Nephron (organoid): Measurements from ENCODE around the gene SETBP1.

ENCODE experiments used
- H3K27ac Mint-ChIP-seq, 3 experiments: 2 replicates each; pipeline ENCODE4 v1.8.0; 2020; ENCODE audit warnings: mixed read lengths in 3 of 3, mild to moderate bottlenecking in 2 of 3, moderate library complexity in 1 of 3
- H3K27me3 Mint-ChIP-seq: 2 replicates; pipeline ENCODE4 v1.8.0; 2021; ENCODE audit warnings: low read depth, mild to moderate bottlenecking, moderate library complexity, mixed read lengths
- H3K36me3 Mint-ChIP-seq: 2 replicates; pipeline ENCODE4 v1.8.0; 2020; ENCODE audit warnings: low read depth, mixed read lengths
- H3K4me1 Mint-ChIP-seq: 2 replicates; pipeline ENCODE4 v1.8.0; 2020; ENCODE audit warnings: mixed read lengths
- H3K4me3 Mint-ChIP-seq, 3 experiments: 2 replicates each; pipeline ENCODE4 v1.8.0; 2020; ENCODE audit warnings: mild to moderate bottlenecking in 3 of 3, mixed read lengths in 3 of 3, moderate library complexity in 2 of 3
- H3K9me3 Mint-ChIP-seq: 2 replicates; pipeline ENCODE4 v1.8.0; 2020; ENCODE audit warnings: mixed read lengths
- TF ChIP-seq, protein P1 (sequence below), 3 experiments: fragments of 200-600 bp; sonication (generic); IDR thresholded peaks; one replicate each; pipeline ENCODE4 v1.5.0; 2021; ENCODE audit warnings: antibody characterized with exemption in 3 of 3; ENCODE audit not compliant: unreplicated experiment in 3 of 3

The SETBP1 gene

DNA sequence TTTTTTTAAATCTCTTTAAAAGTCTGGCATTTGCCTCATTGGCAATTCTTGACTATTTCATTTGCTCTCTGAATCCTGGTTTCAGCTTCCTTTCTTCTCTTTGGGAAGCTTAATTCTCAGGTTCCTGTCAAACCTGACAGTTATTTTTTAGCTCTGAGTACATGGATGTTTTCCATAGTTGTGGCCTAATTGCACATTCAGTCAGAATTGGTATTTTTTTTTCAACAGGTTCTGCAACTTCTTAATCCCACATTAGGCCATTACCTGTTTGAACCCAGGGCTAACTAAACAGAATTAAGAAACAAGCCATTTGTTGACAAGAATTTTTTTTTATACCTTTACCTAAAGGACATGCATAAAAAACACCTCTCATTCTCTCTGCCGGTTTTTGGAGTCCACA is 338.8 kb downstream of the SETBP1 start:
- Mint-ChIP-seq H3K9me3 (no peaks in the 10 kb centered on the region), H3K36me3 (no peaks in the 10 kb centered on the region), H3K27ac (no peak overlapping the region), H3K27me3 (no peaks in the 10 kb centered on the region), H3K4me1 (peaks cover 47% of the 10 kb centered on the region), H3K4me3 (no peak overlapping the region)
- TF ChIP-seq, protein P1, sequence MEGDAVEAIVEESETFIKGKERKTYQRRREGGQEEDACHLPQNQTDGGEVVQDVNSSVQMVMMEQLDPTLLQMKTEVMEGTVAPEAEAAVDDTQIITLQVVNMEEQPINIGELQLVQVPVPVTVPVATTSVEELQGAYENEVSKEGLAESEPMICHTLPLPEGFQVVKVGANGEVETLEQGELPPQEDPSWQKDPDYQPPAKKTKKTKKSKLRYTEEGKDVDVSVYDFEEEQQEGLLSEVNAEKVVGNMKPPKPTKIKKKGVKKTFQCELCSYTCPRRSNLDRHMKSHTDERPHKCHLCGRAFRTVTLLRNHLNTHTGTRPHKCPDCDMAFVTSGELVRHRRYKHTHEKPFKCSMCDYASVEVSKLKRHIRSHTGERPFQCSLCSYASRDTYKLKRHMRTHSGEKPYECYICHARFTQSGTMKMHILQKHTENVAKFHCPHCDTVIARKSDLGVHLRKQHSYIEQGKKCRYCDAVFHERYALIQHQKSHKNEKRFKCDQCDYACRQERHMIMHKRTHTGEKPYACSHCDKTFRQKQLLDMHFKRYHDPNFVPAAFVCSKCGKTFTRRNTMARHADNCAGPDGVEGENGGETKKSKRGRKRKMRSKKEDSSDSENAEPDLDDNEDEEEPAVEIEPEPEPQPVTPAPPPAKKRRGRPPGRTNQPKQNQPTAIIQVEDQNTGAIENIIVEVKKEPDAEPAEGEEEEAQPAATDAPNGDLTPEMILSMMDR (IDR thresholded peaks at IDR 0.05; ENCODE audit: unreplicated experiment in 3 of 3): no peak

DNA sequence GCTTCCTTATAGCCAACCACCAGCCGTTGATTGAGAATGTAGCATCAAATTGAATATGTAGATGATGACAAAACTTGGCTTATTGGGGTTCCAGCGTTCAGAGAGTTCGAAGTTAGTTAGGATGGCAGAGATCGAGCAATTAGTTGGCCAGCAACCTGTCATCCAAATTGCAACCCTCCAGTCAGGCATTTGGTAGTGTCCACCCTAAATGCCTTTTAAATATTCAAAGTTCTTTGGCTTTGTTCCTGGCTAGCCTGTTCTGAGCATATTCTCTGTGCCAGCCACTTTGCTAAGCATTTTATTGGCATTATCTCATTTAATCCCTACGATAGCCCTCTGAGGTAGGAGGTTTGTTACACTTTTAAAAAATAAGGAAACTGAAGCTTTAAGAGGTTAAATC is 342.8 kb downstream of the SETBP1 start:
- H3K36me3 Mint-ChIP-seq: no peaks in the 10 kb centered on the region
- TF ChIP-seq, protein P1 (IDR thresholded peaks at IDR 0.05; ENCODE audit: unreplicated experiment in 3 of 3): no peak
- H3K9me3 Mint-ChIP-seq: no peaks in the 10 kb centered on the region
- no peak overlapping the region for H3K27ac Mint-ChIP-seq
- H3K4me1 Mint-ChIP-seq: peaks cover 16% of the 10 kb centered on the region
- no peak overlapping the region for H3K4me3 Mint-ChIP-seq
- no peaks in the 10 kb centered on the region for H3K27me3 Mint-ChIP-seq

DNA sequence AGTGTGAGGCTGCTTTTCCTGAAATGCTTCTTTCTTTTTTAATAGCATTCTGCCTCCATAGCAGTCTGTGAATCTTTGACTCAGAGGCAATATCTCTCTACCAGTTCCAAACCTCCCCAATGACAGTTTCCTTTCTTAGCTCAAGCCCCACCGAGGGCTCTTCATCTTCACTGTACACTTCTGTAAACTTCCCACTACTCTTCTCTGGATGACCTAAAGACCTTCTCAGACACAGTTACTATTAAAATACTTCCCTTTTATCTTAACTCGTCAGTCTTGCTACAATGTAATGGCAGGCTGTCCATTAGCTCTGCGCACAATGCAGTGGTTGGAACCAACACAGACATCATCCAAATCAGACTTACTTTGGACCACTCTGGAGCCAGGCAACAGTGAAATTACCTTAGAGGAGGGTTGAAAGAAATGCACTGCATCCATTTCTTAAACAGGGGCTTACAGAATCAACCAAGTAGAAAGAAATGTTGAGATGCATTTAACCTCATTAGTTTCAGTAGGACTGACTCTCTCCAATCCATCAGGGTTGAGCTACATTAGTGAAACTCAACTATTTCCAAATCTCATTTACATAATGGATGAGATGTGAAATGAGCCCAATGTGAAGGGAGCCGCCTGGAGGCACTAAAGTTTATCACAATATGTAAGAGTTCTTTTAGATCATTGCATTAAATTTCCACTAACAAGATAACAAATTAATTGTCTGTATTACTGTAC is 343.8 kb downstream of the SETBP1 start:
- Mint-ChIP-seq H3K9me3 (peaks cover 2% of the 10 kb centered on the region), H3K27ac (peak overlapping the region in 2 of 3 experiments; percentile 14 to 49), H3K4me3 (no peak overlapping the region), H3K4me1 (peaks cover 12% of the 10 kb centered on the region), H3K36me3 (peaks cover under 1% of the 10 kb centered on the region), H3K27me3 (no peaks in the 10 kb centered on the region)
- TF ChIP-seq, protein P1 (IDR thresholded peaks at IDR 0.05; ENCODE audit: unreplicated experiment in 3 of 3): no peak

DNA sequence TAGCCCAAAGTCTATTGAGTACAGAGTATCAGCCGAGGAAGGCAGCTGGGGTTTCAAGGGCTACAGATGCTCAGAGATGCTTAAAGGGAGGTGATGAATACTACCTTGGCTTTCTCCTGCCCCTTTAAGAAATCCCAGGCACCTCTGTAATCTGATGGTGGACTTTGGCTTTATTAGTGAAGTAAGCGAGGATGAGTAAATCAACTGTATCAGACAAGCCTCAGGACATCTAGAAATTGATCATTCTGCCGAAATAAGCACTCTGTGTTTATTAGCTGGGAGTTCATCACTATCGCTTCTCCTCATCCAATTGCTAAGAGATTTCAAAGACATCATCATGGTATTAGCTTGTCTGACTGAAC is 344.4 kb downstream of the SETBP1 start:
- H3K36me3 Mint-ChIP-seq: peaks cover 4% of the 10 kb centered on the region
- TF ChIP-seq, protein P1 (IDR thresholded peaks at IDR 0.05; ENCODE audit: unreplicated experiment in 3 of 3): no peak
- no peak overlapping the region for H3K27ac Mint-ChIP-seq
- H3K27me3 Mint-ChIP-seq: no peaks in the 10 kb centered on the region
- no peak overlapping the region for H3K4me3 Mint-ChIP-seq
- peaks cover 12% of the 10 kb centered on the region for H3K4me1 Mint-ChIP-seq
- H3K9me3 Mint-ChIP-seq: peaks cover 2% of the 10 kb centered on the region

DNA sequence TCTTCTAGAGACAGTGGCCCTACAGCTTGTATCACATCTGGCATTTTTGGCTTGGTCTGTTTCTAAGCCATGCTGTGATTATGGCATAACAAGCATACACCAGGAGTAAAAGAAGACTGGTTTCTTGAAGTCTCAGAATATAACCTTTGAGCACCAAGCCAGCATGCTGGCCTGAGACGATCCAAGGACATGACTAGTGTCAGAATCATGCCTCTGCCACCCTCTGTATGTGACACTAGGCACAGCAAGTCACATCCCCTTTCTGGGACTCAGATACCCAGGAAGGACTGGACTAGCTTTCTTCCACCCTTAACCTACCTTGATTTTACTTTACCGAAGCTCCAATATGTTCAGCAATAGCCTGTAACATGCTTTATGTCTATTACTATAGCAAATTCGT is 345.5 kb downstream of the SETBP1 start:
- Mint-ChIP-seq H3K4me3 (no peak overlapping the region), H3K9me3 (peaks cover 6% of the 10 kb centered on the region), H3K4me1 (peaks cover 8% of the 10 kb centered on the region), H3K27ac (no peak overlapping the region), H3K27me3 (no peaks in the 10 kb centered on the region), H3K36me3 (peaks cover 9% of the 10 kb centered on the region)
- TF ChIP-seq, protein P1 (IDR thresholded peaks at IDR 0.05; ENCODE audit: unreplicated experiment in 3 of 3): no peak

DNA sequence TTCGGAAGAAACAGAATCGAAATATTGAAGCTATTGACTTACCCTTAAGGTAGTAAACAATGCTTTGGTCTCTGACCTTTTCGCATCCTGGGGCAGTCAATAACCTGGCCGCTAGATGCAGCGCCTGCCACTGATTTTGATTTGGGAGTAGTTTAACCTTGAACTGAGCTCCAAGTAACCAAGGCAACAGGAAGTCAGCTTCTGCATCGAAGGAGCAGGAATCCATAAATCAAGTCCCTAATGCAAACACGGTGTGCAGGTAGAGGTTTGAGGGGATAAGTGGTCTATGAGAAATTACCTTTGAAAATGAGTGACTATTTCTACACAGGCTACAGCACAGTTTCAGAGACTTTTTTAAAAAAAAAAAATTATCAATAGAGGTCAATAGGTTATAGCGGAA is 353.5 kb downstream of the SETBP1 start:
- peaks cover 20% of the 10 kb centered on the region for H3K36me3 Mint-ChIP-seq
- H3K4me1 Mint-ChIP-seq: peaks cover 12% of the 10 kb centered on the region
- TF ChIP-seq, protein P1 (IDR thresholded peaks at IDR 0.05; ENCODE audit: unreplicated experiment in 3 of 3): no peak
- peaks cover 4% of the 10 kb centered on the region for H3K9me3 Mint-ChIP-seq
- H3K27me3 Mint-ChIP-seq: no peaks in the 10 kb centered on the region
- H3K27ac Mint-ChIP-seq: peak overlapping the region; percentile 50 to 70 (median 63)
- no peak overlapping the region for H3K4me3 Mint-ChIP-seq
